Right ventricle myocardium superior (tissue), 1 donor: Measurements from ENCODE around the gene IFITM5. TPM values are rescaled to one million over a fixed set of nuclear protein-coding genes. Genes with fewer than 3 reads are reported as not detected.

Experiments used
- ATAC-seq: fragments of 200-7000 bp; cut with Tn5 transposase; one replicate; pipeline ENCODE4 v1.9.1; 2020; ENCODE audit warnings: mild to moderate bottlenecking; ENCODE audit not compliant: poor library complexity
- DNase-seq: peaks from one replicate; pipeline ENCODE4 v3.0.0-alpha.2; 2020
- intact Hi-C: fragments of 100-400 bp; cut with DNase I; formaldehyde crosslinking; loops from one replicate; pipeline ENCODE4 v1.11.2; 2022
- total RNA-seq: library from RNA; stranded (reverse); fragmentation: NEBNext Ultra II Directional; extraction: Animal tissue kit (Norgen Biotek cat#: 25700); gene quantifications from one replicate; pipeline ENCODE4 v1.2.1, GENCODE V29; 2021
- donor health status: DM: no; HTN: yes; CAD: no; lungs with severe emphysema.

Gene IFITM5
- total RNA-seq, 1 donor from 2014 or later, result not detected

DNA sequence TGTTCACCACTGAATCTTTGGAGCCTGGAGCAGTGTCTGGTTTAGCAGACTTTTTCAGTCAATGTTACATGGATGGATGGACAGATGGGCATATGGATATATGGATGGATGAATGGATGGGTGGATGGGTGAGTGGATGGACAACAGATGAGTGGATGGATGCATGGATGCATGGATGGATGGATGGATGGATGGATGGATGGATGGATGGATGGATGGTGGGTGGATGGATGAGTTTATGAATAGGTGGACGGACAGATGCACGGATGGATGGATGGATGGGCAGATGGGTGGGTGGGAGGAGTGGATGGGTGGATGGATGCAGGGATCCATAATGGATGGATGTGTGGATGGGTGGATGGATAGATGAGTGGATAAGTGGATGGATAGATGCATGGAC is 43.5 kb downstream of the IFITM5 start:
- intact Hi-C loops, result no loop called here
- no peak for DNase-seq
- no peak for ATAC-seq

DNA sequence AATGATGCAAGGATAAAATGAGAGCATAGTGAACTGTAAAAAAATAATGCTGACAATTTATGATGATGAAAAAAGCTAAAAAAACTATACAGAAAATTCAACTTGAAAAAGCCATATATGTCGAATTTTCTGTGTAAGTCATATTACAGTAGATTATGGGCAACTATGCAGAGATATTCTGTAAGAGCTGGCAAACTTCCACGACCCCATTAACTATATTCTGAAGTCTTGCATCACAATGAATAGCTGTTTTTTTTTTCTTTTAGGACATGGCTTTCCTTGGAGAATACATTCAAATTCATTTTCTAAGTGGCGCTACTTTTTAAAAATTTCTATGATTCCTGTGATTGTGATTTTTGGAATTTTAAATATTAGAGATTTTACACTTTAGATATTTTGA is 44.1 kb downstream of the IFITM5 start:
- no peak for ATAC-seq
- intact Hi-C loops, result no loop called here
- no peak for DNase-seq

GRCh38 chr11:253886-254270 is 45.4 kb downstream of the IFITM5 start:
- intact Hi-C loops, result no loop called here
- ATAC-seq, result no peak

DNA sequence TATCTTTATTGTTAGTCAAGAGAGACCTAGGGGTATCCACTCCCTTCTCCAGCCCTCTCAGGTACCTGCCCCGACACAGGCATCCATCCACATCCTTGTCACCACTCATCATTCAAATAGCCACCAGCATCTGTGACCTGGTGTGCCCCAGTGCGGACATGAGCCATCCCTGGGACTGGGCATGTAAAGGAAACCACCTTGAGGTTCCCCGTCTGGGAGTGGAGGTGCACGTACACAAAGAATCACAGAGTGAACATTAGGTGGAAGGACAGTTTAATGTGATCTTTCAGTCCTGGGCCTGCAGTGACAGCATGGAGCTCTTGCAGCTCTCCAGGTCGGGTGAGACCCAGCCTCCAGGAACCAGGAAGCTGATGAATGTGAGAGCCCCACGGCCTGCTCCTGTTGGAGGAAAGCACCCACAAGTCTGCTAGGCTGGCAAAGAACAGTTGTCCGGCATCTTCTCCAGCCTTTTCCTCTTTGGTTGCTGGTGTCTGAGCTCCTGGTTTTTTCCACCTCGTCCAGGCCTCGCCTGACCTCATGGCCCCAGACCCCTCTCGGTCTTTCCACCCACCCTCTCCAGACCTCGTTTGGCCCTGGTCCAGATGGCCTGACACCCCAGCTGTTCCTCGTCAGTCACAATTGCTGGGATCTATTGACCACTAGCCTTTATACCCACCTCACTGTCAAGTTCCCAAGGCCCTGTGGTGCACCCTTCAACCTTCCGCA is 46.0 kb downstream of the IFITM5 start:
- ATAC-seq (no peak), DNase-seq (no peak)

More at GRCh38 chr11:253886-254270, 45.4 kb downstream of the IFITM5 start:
- no peak for DNase-seq

GRCh38 chr11:252666-253065 is 46.7 kb downstream of the IFITM5 start:
- no peak for ATAC-seq
- intact Hi-C loops, result no loop called here
- no peak for DNase-seq

More for the DNA sequence above, 46.0 kb downstream of the IFITM5 start:
- intact Hi-C loops, result no loop called here

DNA sequence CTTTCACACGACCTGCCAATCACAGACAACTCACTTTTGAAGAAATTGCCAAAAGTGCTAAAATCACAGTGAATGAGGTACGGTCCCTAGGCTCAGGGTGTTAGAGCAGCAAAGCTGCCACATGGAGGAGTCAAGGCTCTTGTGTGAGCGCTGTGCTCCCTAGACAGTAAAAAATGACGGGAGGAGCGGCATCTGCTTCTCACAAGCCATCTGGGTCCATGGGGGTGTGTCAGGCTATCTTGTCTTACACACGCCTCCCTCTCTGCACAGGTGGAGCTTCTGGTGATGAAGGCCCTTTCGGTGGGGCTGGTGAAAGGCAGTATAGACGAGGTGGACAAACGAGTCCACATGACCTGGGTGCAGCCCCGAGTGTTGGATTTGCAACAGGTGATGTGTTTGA is 47.8 kb downstream of the IFITM5 start:
- ATAC-seq, result no peak
- intact Hi-C loops, result no loop called here

GRCh38 chr11:250740-251299 is 48.5 kb downstream of the IFITM5 start:
- peak; percentile 72 for DNase-seq
- ATAC-seq, result peak; percentile 79
- intact Hi-C loops, result no loop called here

More for the DNA sequence above, 47.8 kb downstream of the IFITM5 start:
- no peak for DNase-seq

DNA sequence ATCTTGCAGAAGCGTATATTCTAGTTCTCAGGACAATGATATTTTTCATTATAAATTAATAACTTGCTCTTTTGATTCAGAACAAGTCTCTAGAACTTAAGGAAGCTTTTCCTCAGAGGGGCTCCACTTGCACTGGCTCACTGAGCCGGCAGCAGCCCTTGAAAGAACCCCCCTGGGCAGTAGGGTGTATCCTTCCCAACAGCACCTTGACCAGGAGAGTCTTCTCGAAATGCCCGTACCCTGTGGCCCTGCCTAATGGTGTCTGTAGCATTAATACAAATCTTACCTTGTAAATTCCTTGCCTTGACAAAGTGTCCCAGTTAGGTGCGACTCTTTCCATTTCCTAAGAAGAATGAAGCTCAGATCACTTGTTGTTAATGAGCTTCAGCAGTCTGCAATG is 49.1 kb downstream of the IFITM5 start:
- ATAC-seq (no peak), DNase-seq (no peak)
- intact Hi-C loops, result no loop called here

DNA sequence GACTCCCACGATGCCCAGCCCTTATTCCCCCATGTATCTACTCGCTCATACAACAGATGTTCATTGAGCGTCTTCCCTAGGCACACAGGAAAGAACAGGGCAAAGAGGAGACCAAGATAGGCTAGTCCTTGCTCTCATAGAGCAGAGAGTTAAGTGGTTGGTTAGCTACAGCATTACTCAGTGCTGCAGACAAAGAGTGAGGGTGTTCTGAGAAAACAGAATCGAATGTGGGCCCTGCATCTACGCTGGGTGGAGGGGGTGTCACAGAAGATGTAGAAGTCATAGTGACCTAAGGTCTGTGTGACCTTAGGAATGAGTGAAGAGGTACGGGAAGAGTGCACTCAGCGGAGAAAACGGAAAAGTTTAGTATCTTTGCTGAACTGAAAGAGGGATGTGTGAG is 50.3 kb downstream of the IFITM5 start:
- ATAC-seq (no peak), DNase-seq (no peak)
- intact Hi-C loops, result no loop called here

Other genes with a start within 250 kb of the IFITM5 start
- gene SCGB1C1, start 106.4 kb downstream of the IFITM5 start, total RNA-seq, result not detected
- gene BET1L, start 92.1 kb downstream of the IFITM5 start, total RNA-seq, result 20.0 TPM
- 51.9 TPM for gene RIC8A, start 91.8 kb downstream of the IFITM5 start, total RNA-seq
- gene SIRT3, start 63.2 kb downstream of the IFITM5 start, total RNA-seq, result 42.6 TPM
- 93.4 TPM for gene PSMD13, start 62.5 kb downstream of the IFITM5 start, total RNA-seq
- gene NLRP6, start 21.1 kb downstream of the IFITM5 start, total RNA-seq, result 0.11 TPM
- gene PGGHG, start 10.4 kb downstream of the IFITM5 start, total RNA-seq, result 6.1 TPM
- 194 TPM for gene IFITM2, start 8.3 kb upstream of the IFITM5 start, total RNA-seq
- gene IFITM1, start 14.5 kb upstream of the IFITM5 start, total RNA-seq, result 83.1 TPM
- gene IFITM3, start 21.3 kb upstream of the IFITM5 start, total RNA-seq, result 287 TPM
- gene B4GALNT4, start 70.0 kb upstream of the IFITM5 start, total RNA-seq, result 0.94 TPM
- gene PKP3, start 94.7 kb upstream of the IFITM5 start, total RNA-seq, result 0.86 TPM
- gene SIGIRR, start 115.5 kb upstream of the IFITM5 start, total RNA-seq, result 38.6 TPM
- 0.08 TPM for gene ANO9, start 142.5 kb upstream of the IFITM5 start, total RNA-seq
- gene PTDSS2, start 150.8 kb upstream of the IFITM5 start, total RNA-seq, result 25.5 TPM
- gene RNH1, start 207.7 kb upstream of the IFITM5 start, total RNA-seq, result 171 TPM
- gene HRAS, start 236.1 kb upstream of the IFITM5 start, total RNA-seq, result 60.5 TPM
- 0.13 TPM for gene LRRC56, start 238.0 kb upstream of the IFITM5 start, total RNA-seq